GM12892 (cell line): ENCODE data around the gene MACROD2.

ENCODE experiments used
- POLR2A ChIP-seq: IDR thresholded peaks from 2 replicates; pipeline ENCODE4 v1.6.1; 2011; ENCODE audit warnings: low read depth, low read length, control low read depth
- POLR2AphosphoS5 ChIP-seq: IDR thresholded peaks from 2 replicates; pipeline ENCODE4 v1.6.1; 2011; ENCODE audit warnings: low read depth, low read length, control low read depth
- TAF1 ChIP-seq: IDR thresholded peaks from 2 replicates; pipeline ENCODE4 v1.6.1; 2011; ENCODE audit warnings: low read depth, mild to moderate bottlenecking, control low read depth, low read length, borderline replicate concordance

GRCh38 chr20:14526891-14527290 lies 531.6 kb downstream of the MACROD2 start:
- TF ChIP-seq POLR2A = no peak
- no peak for TF ChIP-seq TAF1
- TF ChIP-seq POLR2AphosphoS5 = no peak
